Renal cortical epithelial cell (primary cell): ENCODE results near the gene SDHAF4. TPM values are rescaled to one million over a fixed set of nuclear protein-coding genes. Genes with fewer than 3 reads are reported as not detected.
"Not testable (repeated sequence)": the region's sequence is repeated elsewhere in the genome, so short reads cannot be mapped to it uniquely, and the experiment has no call there.

Experiments used
- DNase-seq: peaks from one replicate; pipeline ENCODE4 v3.0.0-alpha.2; 2011; ENCODE audit warnings: low read depth
- total RNA-seq: library from RNA; depleted of rRNA; stranded (reverse); fragments of >200 nt; gene quantifications from 2 replicates; pipeline ENCODE4 v1.2.3, GENCODE V29; 2014

Gene SDHAF4
- total RNA-seq, 1 donor from 2014 or later: 7.7 TPM

DNA sequence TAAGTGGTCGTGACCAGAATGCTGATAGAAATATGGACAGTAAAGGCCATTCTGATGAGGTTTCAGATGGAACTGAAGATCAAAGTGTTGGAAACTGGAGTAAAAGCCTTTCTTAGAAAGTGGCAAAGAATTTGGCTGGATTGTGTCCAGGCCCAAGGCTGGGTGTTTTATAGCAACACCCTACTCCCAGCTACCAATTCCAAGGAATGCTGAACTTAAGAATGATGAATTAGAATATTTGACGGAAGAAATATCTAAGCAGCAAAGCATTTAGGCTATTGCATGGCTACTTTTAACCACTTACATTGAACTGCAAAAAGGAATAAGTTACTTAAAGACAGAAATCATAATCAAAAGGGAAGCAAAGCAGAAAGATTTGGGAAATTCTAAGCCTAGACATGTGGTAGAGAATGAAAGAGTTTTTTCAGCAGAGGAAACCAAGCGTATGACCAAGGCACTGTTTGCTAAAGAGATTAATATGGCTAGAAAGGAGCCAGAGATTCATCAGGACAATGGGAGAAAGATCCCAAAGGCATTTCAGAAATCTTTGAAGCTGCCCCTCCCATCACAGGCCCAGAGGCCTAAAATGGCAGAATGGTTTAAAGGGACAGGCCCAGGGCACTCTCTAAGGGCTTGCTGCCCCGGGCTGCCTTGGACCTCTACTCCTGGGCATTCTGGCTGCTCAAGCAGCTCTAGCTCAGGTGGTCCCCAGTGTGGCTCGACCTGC lies 25.8 kb downstream of the SDHAF4 start:
- no peak for DNase-seq

DNA sequence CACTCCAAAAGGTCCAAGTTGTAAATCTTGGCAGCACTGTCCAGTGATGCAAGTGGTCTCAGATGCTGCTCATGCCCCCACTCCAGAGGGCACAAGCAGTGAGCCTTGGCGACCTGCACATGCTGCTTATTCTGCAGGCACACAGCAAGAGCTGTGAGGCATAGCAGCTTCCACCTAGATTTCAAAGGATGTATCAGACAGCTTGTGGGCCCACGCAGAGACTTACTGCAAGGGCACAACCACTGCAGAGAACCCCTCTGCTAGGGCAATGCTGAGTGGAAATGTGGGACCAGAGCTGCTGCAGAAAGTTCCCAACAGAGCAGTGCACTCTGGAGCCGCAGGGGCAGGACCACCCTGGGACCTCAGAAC lies 26.4 kb downstream of the SDHAF4 start:
- no peak for DNase-seq

DNA sequence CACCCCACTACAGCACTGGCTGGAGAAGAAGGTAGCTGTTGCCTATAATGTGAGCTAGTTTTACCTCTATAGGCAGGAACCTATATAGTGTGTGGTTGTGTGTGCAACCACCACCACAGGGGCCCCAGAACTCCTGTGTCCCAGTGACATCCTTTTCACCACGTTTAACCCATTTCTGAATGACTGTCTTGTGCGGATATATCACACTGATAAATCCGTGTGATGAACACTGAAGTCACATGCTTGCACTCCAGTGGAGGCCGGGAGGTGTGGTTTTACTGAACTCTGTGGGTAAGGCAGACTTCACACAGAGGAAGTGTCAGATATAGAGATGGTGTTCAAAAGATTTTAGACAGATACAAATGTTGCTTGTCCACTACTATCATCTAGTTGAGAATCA lies 32.5 kb downstream of the SDHAF4 start:
- no peak for DNase-seq

DNA sequence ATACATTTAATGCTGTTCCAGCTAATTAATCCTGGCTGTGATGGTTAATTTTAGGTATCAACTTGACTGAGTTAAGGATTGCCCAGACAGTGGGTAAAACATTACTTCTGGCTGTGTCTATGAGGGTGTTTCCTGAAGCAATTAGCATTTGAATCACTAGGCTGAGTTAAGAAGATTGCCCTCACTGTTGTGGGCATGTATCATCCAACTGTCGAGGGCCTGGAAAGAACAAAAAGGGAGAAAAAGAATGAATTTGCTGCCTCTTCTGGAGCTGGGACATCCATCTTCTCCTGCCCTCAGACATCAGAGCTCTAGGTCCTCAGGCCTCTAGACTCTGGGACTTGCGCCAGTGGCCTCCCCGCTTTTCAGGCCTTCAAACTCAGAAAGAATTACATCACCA lies 34.3 kb downstream of the SDHAF4 start:
- peak; percentile 38 for DNase-seq

DNA sequence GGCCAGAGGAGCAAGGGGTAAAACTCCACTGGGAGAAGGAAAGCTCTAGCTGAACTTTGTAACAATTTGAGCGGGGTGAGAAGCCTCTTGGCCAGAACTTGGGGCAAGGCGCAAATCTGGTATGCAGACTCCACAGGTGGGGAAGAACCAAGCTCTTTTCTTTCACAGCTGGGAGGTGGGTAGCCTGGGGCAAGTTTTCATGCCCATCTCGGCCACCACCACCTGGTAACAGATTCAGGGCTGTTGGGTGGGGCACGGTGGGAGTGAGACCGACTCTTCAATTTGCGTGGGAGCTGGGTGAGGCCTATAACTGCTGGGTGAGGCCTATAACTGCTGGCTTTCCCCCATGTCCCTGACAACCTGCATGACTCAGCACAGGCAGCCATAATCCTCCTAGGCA lies 37.5 kb downstream of the SDHAF4 start:
- DNase-seq: no peak

DNA sequence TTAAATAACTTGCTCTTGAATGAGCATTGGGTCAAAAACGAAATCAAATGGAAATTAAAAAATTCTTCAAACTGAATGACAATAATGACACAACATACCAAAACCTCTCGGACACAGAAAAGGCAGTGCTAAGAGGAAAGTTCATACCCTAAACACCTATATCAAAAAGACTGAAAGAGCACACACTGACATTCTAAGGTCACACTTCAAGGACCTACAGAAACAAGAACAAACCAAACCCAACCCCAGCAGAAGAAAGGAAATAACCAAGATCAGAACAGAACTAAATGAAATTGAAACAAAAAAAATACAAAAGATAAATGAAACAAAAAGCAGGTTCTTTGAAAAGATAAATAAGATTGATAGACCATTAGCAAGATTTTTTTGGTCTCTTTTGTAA lies 40.6 kb downstream of the SDHAF4 start:
- DNase-seq: not testable (repeated sequence)

DNA sequence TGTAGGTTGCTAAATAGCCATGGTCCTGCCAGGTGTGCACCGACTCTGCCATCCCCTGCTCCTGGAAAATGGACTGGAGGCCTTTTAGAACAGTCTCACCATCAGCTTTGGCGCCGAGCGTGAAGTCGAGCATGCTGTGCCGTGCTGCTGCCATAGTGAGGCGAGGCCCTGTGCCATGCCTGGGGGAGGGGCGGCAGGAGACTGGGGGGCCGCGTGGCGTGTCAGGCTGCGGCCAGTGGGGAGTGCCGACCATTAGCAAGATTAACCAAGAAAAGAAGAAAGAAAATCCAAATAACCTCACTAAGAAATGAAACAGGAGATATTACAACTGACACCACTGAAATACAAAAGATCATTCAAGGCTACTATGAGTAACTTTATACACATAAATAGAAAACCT lies 42.5 kb downstream of the SDHAF4 start:
- not testable (repeated sequence) for DNase-seq

DNA sequence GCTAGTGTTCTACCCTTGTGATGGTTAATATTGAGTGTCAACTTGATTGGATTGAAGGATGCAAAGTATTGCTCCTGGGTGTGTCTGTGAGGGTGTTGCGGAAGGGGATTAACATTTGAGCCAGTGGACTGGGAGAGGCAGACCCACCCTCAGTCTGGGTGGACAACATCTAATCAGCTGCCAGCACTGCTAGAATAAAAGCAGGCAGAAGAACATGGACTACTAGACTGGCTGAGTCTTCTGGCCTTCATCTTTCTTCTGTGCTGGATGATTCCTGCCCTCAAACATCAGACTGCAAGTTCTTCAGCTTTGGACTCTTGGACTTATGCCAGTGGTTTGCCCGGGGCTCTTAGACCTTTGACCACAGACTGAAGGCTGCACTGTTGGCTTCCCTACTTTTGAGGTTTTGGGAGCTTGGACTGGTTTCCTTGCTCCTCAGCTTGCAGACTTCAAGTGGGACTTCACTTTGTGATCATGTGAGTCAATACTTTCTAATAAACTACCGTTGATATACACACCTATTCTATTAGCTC lies 50.1 kb downstream of the SDHAF4 start:
- peak; percentile 10 for DNase-seq

DNA sequence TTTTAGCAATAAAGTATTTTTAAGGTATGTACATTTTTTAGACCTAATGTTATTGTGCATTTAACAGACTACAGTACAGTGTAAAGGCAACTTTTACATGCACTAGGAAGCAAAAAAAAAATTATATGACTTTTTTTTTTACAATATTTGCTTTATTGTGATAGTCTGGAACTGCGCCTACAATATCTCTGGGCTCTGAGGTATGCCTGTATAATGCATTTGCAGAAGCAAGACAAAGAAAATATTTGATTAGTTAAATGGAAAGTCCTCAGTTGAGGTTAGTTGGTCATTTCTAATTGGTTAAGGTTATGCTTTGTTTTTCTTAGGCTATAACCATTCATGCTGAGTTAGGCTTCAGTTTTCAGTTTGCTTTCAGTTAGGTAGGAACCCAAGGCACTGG lies 54.0 kb downstream of the SDHAF4 start:
- DNase-seq: no peak

DNA sequence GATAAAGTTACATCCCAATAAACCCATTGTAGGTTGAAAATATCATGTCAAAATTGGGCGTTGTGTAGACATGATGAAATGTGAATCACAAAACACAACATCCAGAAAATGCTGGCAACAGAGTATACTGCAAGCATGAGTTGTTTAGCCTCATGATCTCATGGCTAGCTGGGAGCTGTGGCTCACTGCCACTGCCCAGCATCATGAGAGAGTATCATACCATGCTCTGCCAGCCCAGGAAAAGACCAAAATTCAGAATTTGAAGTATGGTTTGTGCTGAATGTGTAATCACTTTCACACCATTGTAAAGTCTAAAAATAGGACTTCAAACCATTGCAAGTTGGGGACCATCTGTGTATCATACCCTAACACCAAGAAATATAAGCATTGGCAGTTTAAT lies 55.7 kb downstream of the SDHAF4 start:
- DNase-seq: no peak

DNA sequence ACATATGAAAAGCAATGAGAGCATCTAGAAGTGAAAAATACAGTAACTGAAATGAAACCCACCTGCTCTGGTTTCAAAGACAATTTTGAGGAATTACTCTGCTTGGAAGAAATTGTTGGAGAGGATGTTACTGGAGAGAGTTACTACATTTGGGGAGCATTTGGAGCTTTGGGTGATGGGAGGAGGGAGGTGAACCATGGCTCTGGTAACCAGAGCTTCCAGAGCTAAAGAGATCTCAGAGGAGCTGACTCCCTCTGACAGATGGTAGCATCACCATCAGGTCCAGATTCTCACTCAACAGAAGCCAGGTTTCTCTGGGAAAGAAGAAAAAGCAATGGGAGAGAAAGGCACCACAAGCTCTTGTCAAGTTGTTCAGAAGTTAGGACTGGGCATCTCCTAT lies 58.7 kb downstream of the SDHAF4 start:
- DNase-seq: no peak

DNA sequence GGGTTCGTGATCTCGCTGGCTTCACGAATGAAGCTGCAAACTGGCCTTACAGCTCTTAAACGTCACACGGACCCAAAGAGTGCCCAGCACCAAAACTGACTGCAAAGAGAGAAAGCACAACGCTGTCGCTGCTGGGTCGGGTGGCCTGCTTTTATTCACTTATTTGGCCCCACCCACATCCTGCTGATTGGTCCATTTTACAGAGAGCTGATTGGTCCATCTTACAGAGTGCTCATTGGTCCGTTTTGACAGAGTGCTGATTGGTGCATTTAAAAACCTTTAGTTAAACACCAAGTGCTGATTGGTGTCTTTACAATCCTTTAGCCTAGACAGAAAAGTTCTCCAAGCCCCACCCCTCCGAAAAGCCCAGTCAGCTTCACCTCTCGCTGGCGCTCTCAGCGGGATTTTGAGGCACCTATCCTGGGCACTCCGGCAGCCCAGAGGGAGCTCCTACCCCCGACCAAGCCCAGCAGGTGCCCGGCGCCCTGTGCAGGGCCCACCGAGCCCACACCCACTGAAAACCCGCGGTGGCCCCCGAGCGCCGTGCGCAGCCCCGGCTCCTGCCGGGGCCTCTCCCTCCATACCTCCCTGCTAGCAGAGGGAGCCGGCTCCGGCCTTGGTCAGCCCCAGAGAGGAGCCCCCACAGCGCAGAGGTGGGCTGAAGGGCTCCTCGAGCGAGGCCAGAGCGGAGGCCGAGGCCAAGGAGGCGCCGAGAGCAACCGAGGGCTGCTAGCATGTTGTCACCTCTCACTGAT lies 60.9 kb downstream of the SDHAF4 start:
- DNase-seq: no peak

DNA sequence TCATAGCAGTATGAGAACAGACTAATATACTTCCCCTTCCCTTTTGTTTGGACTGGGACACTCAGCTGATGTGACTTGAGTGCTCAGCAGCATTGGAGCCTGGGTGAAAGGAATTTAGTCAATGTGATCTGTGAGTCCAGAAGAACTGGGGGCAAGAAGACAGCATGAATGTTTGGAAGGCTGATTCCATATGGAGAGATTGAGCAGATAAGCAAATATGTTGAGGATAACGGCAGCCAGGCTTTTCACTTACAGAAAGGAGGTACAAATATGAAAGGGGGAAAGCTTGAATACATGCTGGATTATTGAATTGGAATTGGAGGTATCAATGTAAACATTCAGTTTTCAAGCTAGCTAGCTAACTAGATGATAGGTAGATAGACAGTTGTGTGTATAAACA lies 63.2 kb downstream of the SDHAF4 start:
- no peak for DNase-seq

DNA sequence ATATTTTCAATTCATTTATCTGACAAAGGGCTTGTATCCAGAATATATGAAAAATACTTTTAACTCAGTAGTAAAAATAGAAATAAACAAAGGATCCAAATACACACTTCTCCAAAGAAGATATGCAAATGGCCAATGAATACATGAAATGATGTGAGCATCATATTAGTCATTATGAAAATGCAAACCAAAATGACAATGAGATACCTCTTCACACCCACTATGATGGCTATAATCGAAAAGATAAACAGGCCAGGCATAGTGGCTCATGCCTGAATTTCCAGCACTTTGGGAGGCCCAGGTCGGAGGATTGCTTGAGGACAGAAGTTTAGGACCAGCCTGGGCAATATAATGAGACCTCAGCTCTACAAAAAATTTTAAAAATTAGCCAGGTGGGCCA lies 67.1 kb downstream of the SDHAF4 start:
- no peak for DNase-seq

DNA sequence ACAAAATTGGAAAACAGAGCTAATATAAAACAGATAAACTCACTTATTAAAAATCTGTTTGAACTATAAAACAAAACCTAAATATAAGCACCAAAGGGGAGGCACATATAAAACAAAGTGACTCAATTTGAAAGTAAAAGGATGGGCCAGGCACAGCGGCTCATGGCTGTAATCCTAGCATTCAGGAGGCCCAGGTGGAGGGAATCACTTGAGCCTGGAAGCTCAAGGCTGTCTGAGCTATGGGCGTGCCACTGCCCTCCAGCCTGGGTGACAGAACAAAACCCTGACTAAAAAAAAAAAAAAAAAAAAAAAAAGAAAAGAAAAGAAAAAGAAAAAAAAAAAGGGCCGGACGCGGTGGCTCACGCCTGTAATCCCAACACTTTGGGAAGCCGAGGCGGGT lies 69.9 kb downstream of the SDHAF4 start:
- no peak for DNase-seq

DNA sequence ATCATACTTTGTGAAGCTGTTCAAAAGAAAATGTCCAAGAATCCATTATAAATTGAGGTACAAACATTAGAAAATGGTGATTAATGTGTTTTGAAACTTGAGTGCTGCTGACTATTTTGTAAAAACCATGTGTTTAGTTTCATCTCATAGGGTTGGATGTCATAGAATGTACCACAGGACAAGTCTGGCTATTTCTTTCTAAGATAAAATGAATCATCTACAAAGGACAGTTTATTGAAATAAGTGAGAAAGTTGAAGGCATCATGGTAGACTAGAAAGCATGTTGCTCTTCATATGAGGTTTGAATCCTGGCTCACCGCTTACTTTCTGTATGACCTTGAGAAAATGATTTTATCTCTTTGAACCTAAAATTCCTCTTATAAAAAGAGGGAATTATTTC lies 71.7 kb downstream of the SDHAF4 start:
- no peak for DNase-seq

Other genes with a start within 250 kb of the SDHAF4 start
- 29.2 and 52.6 TPM in 2 replicates for gene FAM135A, start 153.4 kb upstream of the SDHAF4 start, total RNA-seq
- gene SMAP1, start 101.0 kb downstream of the SDHAF4 start, total RNA-seq: 18.2 and 34.7 TPM in 2 replicates